Measurements from ENCODE around the gene NHSL2.

NHSL2 gene

GRCh38 chrX:72060921-72061490 is 150.4 kb downstream of the NHSL2 start:
- Mint-ChIP-seq H3K27me3 (ENCODE audit: low read depth) (no peaks in the 10 kb centered on the region), H3K4me3 (no peak overlapping the region), H3K36me3 (ENCODE audit: low read depth) (no peaks in the 10 kb centered on the region), H3K27ac (peak overlapping the region in 2 of 3 experiments; percentile 38 to 68), H3K9me3 (no peaks in the 10 kb centered on the region), H3K4me1 (peaks cover 46% of the 10 kb centered on the region)
- TF ChIP-seq CTCF (IDR thresholded peaks at IDR 0.05; ENCODE audit: unreplicated experiment in 3 of 3): no peak

GRCh38 chrX:72062916-72063315 is 152.3 kb downstream of the NHSL2 start:
- Mint-ChIP-seq H3K9me3 (no peaks in the 10 kb centered on the region), H3K4me1 (peaks cover 42% of the 10 kb centered on the region)

GRCh38 chrX:72069350-72070160 is 158.9 kb downstream of the NHSL2 start:
- Mint-ChIP-seq H3K4me3 (peak overlapping the region; percentile 45 to 72 (median 51)), H3K9me3 (peaks cover 6% of the 10 kb centered on the region), H3K27me3 (ENCODE audit: low read depth) (peaks cover 3% of the 10 kb centered on the region), H3K4me1 (peaks cover 21% of the 10 kb centered on the region), H3K27ac (peak overlapping the region; percentile 5 to 34 (median 14)), H3K36me3 (ENCODE audit: low read depth) (peaks cover 5% of the 10 kb centered on the region)
- no peak for TF ChIP-seq CTCF (IDR thresholded peaks at IDR 0.05; ENCODE audit: unreplicated experiment in 3 of 3)

More at GRCh38 chrX:72062916-72063315, 152.3 kb downstream of the NHSL2 start:
- H3K27ac Mint-ChIP-seq: peak overlapping the region; percentile 34 to 81 (median 73)
- H3K27me3 Mint-ChIP-seq (ENCODE audit: low read depth): no peaks in the 10 kb centered on the region
- no peak for TF ChIP-seq CTCF (IDR thresholded peaks at IDR 0.05; ENCODE audit: unreplicated experiment in 3 of 3)
- H3K36me3 Mint-ChIP-seq (ENCODE audit: low read depth): no peaks in the 10 kb centered on the region
- H3K4me3 Mint-ChIP-seq: no peak overlapping the region

DNA sequence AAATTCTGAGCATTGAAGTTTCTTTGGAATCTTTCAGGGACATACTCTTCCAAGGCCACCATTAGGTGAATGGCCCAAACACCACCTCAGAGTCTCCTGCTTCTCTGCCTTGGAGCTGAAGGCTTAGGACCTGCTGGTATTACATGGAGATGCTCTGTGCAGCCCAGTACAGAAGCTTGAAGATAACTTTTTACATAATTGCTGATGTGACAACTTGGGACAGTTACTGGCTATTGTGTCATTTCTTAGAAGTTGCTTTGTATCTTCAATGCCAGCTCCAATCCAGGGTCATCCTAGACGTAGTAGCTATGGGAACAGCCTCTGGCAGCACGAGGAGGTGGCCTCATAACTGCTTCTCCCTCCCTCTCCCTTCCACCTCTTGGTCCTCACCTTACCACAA is 160.6 kb downstream of the NHSL2 start:
- TF ChIP-seq CTCF (IDR thresholded peaks at IDR 0.05; ENCODE audit: unreplicated experiment in 3 of 3): no peak
- no peak overlapping the region for H3K4me3 Mint-ChIP-seq
- peaks cover 5% of the 10 kb centered on the region for H3K36me3 Mint-ChIP-seq (ENCODE audit: low read depth)
- H3K9me3 Mint-ChIP-seq: peaks cover 6% of the 10 kb centered on the region
- no peak overlapping the region for H3K27ac Mint-ChIP-seq
- H3K27me3 Mint-ChIP-seq (ENCODE audit: low read depth): peaks cover 3% of the 10 kb centered on the region
- H3K4me1 Mint-ChIP-seq: peaks cover 21% of the 10 kb centered on the region

- Mint-ChIP-seq H3K27me3 (ENCODE audit: low read depth) (peaks cover 8% of the 10 kb centered on the region), H3K4me3 (no peak overlapping the region)
These were observed 163.0 kb downstream of the NHSL2 start for GRCh38 chrX:72073633-72074032.

More at GRCh38 chrX:72073633-72074032, 163.0 kb downstream of the NHSL2 start:
- TF ChIP-seq CTCF (IDR thresholded peaks at IDR 0.05; ENCODE audit: unreplicated experiment in 3 of 3): no peak
- peaks cover 5% of the 10 kb centered on the region for H3K36me3 Mint-ChIP-seq (ENCODE audit: low read depth)
- peaks cover 11% of the 10 kb centered on the region for H3K9me3 Mint-ChIP-seq
- H3K27ac Mint-ChIP-seq: no peak overlapping the region
- peaks cover 7% of the 10 kb centered on the region for H3K4me1 Mint-ChIP-seq

All from nephron (organoid).